HG02943 (cell line): ENCODE data around the gene GABARAPL2.

Experiments
- ATAC-seq: cut with Tn5 transposase; IDR thresholded peaks from one replicate; pipeline ENCODE4 v1.9.1; 2021; ENCODE audit warnings: mild to moderate bottlenecking, low read depth, moderate library complexity; ENCODE audit not compliant: unreplicated experiment

Gene GABARAPL2

DNA sequence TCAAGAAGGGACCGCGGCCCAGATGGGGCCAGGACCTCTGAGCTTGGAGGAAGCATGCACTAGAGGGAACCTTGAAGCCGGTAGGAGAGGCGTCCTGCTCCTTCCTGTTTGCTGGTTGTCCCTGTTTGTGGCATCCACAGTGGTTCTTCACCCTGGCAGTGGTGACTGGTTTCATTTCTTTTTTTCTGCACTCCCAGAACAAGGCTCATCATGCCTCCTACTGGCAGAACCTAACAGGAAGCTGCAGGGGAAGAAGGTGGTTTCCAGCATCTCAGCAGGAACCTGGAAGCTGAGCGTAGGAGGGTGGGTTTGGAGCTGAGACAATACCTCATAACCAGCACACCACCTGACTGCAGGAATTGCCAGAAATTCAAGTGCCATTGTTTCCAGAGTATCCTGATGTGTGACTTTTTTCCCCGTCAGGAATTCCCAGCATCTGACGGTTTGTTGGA, 15.9 kb upstream of the GABARAPL2 start:
- ATAC-seq, result peak; percentile 70

DNA sequence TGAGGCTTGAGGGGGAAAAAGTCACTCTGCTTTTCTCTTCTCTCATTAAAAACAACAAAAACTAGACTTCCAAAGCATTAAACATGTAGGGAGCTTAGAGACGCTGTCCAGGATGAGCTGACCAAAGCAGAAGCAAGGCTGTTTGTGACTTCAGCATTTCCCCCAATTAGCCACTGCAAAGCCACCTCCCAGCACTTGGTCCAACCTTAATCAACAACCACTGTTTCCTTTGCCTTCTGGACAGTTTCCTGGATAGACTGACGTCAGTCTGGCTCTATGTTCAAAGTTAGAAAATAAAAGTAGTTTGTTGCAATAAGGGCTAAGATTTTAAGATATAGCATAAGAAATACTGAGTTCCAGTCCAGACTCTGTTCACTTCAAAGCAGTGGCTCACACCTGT, 13.2 kb upstream of the GABARAPL2 start:
- no peak for ATAC-seq

DNA sequence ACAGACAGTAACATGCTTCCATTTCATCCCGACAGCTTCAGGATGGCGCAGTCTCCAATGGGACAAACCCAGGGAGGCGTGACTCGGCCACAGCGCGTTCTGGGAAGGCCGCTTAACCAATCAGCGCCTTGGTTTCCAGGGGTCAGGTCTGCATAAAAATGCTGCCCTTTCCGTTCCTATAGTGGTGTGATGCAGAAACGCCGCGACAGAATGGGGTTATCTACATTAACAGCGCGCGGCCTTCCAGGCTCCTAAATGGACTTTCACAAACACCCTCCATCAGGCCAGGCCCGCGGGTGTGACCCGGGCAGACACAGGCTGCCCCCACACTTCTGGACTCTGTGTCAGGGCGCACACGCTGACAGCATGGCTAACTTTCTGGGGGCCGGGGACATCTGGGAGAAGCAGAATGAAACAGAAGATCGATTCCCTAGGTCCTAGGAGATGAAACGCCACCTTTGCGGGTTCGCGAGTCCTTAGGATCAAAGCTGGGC, 10.9 kb upstream of the GABARAPL2 start:
- no peak for ATAC-seq

DNA sequence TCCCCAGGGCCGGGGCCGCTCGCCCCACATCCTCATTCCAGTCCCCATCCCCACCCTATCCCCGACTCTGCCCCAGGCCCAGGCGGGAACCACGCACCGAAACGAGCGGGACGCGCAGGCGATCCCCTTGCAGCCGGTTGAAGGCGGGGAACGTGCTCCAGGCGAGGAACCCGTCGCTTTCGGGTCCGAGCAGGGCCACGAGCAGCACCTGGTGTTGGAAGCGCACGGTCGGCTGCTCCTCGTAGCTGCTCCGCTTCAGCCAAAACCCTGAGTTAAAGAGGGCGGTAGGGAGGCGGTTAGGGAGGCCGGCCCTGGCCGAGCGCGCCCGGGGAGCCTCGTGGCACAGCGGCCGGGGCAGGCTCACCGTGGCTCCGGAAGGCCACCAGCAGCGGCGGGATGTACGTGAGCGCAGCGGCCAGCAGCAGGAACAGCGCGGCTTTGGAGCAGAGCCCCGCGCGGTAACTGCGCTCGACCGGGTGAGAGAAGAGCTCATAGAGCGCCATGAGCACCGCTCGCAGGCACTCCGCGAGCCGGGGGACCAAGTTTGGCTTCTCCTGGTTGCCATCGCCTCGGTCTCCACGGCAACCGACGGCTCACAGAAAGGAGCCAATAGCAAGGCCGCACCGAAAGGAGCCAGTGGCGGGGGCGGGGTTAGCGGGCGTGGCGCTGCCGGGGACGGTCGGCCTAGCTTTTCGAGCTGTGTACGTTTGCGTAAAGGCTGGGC, 10.3 kb upstream of the GABARAPL2 start, which contains the start of gene TMEM231:
Gene TMEM231 (minus strand): TSS at position 546 of the 724 bp plus-strand sequence. CDS start 43 bp downstream, at position 503.
- ATAC-seq, result peak; percentile 96

DNA sequence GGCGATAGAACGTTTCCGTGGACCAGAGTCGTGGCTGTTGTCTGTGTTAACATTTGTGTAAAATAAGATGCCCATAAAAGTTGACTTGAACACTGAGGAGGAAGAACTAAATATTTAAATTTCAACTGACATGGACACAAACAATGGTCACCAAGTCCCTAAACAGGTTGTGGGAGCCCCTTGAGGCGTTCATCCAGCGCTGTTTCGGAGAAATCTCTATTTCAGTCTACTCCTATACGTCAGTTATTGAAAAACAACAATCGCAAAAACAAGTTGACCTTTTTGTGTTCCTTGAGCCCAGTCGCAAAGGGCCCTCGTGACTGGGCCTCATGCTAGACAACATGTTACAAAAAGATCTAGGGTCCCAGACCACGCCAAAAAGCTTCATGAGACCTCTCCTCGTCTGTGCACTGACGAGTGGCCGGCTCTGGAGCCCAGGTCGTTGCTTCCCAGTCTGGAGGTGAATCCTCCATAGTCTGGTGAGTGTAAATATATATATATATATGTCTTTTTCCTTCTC, 9.7 kb upstream of the GABARAPL2 start:
- ATAC-seq, result no peak

DNA sequence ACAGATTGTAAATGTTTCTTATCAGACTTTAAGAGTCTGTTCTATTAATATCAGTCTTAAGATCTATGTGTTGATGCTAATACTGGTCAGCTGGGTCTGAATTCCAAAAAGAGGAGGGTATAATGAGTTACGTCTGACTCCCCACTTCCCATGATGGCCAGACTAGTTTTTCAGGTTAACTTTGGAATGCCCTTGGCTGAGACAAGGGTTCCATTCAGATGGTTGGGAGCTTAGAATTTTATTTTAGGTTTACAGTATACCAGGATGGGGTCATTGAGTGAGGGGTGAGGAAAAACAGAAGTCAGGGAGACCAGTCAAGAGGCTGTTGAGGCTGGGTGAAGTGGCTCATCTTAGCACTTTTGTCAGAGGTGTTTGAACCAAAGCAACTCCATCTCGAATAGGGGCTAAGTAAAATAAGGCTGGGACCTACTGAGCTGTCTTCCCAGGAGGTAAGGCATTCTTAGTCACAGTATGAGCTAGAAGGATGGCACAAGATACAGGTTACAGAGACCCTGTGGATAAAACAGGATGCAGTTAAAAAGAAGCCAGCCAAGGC, 7.3 kb upstream of the GABARAPL2 start:
- ATAC-seq, result no peak

DNA sequence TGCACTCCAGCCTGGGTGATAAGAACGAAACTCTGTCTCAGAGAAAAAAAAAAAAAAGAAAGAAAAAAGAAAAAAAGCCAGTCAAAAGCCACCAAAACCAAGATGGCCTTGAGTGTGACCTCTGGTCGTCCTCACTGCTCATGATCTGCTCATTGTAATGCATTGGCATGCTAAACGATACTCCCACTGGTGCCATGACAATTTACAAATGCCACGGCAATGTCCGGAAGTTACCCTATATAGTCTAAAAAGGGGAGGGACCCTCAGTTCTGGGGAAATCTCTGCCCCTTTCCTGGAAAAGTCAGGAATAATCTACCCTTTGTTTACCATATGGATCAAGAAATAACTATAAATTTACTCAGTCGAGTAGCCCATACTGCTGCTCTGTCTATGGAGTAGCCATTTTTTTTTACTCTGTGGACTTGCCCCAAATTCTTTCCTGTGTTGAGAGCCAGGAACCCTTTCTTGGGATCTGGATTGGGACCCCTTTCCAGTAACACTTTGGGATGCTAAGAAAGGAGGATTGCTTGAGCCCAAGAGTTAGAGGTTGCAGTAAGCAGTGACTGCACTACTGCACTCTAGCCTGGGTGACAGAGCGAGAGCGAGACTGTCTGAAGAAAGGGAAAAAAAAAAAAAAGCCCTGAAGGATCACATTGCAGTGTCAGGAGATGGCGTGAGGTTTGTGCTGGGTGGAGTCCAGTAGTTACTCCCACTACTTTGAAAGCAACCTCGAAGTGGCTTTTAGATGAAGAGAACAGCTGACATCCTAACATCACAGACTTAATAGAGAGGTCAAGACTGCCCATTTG, 6.4 kb upstream of the GABARAPL2 start:
- ATAC-seq, result no peak

DNA sequence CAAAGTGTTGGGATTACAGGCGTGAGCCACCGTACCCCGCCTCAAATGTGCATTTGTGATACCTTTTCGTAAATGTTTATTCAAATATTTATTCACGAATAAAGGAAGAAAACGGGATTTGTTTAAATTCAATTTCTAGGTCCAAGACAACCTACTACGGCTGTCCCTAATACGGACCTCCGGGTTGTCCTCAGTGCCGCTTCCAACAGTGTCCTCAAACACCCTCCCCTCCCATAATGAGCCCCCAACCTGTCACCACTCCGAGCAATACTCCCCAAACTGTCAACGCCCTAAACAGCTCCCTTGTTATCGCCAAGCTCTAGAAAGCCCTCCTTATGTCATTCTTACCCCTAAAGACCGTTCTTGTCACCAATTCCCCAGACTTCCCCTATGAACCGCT, 539 bp upstream of the GABARAPL2 start:
- ATAC-seq, result no peak

DNA sequence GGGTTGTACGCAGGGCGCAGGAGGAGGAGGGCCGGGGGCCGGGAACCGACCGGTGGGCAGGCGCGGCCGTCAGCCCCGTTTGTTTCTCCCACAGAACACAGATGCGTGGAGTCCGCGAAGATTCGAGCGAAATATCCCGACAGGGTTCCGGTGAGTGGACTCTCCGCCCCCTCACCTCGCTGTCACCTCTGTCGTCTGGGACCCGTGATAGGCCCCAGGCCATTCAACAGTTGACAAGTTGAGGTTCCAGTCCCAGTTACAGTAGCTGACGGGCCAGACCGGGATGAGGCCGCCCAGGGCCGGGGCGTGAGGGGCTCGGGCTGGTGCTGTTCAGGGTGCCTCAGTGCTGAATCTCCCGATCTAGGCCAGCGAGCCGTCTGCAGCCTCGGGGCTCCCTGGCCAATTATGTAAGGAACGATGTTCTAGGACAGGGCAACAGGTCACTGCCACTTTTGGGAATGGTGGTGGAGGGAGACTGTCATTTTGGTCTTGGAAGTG, 628 bp downstream of the GABARAPL2 start:
- peak; percentile 0 for ATAC-seq

DNA sequence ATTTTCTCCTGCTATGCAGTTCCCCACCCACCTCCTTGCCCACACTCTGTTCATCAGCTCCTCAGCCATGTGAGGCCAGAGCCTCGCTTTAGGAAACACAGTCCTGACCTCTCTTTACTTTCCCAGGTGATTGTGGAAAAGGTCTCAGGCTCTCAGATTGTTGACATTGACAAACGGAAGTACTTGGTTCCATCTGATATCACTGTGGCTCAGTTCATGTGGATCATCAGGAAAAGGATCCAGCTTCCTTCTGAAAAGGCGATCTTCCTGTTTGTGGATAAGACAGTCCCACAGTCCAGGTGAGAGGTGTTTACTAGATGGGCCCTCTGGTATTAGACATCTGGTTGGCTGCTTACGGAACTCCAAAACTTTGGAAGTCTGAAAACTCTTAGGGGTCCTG, 1.7 kb downstream of the GABARAPL2 start:
- no peak for ATAC-seq

DNA sequence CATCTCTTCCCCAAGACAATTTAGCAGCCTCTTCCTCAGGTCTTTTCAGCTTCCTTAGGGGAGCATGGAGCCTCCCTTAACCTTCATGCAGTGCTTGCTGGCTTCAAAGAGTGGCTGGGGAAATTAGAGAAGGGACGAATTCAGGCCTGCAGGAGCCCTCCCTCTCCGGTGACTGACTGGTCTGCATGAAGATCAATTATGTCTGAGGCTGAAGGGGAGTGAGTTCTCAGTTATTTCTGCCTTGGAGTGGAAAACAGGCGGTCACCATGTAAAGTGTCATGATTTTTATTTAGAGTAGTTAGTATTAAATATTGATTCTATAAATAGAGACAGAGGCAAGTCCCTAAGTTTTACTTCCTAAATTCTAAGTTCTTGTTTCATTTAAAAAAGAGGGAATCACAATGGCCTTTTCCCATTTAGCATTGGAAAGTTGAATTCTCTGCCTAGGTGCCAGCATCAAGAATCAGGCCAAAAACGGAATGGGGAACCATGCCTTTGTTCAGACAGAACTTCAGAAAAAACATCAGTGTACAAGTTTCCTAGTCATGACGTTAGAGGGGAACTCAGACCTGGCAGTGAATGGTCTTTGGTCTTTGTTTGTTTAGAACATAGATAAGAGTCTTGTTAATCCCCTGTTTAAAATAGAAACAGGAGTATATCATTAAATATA, 4.4 kb downstream of the GABARAPL2 start:
- no peak for ATAC-seq

DNA sequence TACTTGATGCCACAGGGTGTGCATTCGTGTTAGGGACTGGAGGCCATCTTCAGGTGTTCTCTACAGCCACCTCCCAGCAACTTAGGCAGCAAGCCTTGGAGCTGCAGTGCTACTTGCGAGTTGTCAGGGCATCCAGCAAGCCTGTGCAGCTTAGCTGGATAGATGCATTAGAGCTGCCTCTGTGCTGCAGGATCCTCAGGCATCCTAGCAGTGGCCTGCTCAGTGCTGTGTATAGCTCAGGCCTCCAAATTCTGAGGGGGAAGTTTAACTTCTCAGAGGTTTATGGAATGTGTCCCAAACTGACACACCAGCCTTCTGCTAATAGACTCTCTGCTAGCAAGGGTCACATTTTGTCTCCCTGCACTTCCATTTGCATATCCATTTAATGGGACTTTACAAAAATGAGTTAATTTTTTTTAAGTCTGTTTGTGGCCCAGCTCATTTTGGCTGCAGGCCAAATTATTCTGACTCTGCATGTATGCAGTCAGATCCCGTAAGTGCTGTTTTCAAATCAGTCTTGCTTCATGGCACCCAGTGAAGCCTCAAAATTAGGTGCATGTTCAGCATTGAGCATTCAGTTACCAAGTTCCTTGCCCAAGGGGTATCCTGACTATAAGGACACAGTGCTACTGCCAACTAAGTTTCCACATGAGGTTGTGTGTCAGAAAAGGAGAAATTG, 6.8 kb downstream of the GABARAPL2 start:
- ATAC-seq, result no peak

DNA sequence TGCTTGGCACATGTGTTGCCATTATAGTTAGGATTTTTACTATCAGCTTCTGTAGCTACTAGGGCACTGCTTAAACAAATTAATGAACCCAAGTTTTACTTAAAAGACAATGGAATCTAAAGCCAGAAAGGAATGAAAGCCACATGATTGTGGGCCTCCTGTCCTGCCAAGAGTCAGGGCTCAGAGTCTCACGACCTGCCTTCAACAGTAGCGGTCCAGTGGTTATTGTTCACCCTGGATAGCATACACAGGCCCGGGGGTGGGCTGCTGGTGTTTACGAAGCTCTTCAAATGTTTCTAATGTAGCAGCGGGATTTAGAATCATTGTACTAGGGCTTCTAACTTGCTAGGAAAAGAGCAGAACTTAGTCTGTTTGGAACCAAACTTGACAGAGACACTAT, 7.8 kb downstream of the GABARAPL2 start:
- ATAC-seq, result no peak

DNA sequence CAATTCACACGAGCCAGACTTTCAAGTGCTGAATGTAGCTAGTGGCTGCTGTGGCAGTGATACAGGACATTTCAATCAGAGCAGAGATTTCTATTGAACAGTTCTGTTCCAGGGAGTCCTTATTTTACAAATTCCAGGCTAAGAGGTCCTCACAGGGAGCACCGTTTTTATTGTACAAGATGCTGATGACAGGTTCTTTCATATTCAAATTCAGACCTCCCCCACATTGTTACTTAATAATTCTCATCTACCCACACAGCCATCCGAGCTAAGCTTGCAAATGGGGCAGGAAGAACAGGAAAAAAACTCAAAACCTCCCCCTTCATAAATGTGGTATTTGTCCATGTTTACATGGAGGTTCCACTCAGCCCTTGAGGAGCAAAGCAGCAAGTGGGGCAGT, 9.8 kb downstream of the GABARAPL2 start:
- no peak for ATAC-seq

DNA sequence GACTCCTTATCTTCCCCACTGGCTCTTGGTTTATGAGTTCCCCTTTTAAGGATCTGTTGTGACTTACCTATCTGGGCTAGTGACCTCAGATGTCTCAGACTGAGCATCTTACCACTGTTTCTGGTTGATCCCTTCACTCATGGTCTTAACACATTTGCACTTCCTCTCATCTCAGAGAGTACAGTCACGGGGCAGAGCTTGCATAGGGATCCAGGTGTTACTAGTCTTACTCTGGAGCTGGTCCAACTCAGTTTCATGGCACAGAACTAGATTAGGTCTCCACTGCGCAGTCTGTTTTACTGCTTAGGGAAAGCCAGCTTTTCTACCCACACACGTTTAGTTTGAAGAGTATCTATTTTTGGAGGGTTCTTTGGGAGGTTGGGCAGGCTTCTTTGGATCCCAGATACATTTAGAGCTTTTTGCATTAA, 10.2 kb downstream of the GABARAPL2 start:
- ATAC-seq, result no peak

DNA sequence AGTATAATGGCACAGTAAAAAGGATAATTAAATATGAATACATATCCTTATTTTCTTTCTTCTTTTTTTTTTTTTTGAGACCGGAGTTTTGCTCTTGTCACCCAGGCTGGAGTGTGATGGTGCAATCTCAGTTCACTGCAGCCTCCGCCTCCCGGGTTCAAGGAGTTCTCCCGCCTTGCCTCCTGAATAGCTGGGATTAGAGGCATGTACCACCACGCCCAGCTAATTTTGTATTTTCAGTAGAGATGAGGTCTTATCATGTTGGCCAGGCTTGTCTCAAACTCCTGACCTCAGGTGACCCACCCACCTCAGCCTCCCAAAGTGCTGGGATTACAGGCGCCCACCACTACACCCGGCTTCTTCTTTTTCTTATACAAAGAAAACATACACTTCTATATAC, 12.0 kb downstream of the GABARAPL2 start:
- ATAC-seq, result no peak

DNA sequence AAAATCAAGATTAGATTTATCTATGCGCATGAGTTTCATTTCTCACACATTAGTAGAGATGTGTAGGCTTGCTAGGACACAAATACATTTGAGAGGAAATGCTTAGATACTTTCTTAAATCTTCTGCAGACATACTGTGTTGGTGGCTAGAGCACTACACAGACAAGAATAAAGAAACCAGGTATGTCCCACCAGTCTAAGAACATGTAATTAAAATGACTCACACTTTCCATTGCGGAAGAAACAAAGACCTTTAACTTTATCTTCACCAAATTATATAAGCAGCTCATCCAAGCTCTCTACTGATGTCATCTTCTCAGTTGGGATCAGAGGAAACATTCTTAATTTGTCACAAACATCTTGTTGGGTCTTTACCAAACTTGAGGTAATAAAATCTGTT, 12.5 kb downstream of the GABARAPL2 start:
- no peak for ATAC-seq

DNA sequence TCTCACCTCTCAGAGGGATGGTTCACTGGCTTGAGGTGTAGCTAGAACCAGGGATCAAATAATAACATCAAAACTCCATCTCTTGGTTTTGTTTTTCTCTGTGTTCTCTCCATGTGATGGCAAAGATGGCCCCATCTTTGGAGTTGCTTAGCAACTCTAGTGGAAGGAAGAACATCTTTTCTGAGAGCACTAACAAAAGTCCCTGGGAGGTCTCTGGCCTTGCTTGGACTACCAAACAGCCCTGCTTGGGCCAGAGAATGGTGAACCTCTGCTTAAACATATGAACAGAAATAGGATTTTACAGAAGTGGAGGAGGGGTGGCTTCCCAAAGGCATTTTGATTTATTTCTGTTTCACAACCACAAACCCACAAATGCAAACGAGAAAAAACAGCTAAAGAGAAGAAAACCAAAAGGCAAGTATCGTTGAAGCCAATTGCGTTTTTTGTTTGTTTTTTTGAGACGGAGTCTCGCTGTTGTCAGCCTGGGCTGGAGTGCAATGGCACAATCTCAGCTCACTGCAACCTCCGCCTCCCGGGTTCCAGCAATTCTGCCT, 13.2 kb downstream of the GABARAPL2 start:
- ATAC-seq, result no peak

DNA sequence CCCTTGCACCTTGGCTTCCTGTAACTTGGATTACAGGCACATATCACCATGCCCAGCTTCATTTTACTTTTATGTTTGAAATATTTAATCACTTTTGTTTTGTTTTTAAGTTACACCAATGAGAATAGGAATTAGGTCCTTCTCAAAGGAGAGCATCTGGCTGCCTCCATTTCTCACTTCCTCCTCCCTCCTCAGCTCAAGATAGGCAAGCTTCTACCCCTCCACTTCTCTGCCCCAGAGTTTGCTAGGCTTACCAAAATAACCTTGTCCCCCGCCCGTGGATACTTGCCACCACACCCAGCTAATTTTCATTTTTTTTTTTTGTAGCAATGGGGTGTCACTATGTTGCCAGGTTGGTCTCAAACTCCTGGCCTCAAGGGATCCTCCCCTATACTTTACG, 17.9 kb downstream of the GABARAPL2 start:
- ATAC-seq, result no peak
